GM23338 (cell line): Measurements from ENCODE around the gene PCSK4. TPM values are rescaled to one million over a fixed set of nuclear protein-coding genes. Genes with fewer than 3 reads are reported as not detected.

Experiments used
- CREB1 ChIP-seq: fragments of 250-450 bp; sonication (Bioruptor Pico); IDR thresholded peaks from 2 replicates; pipeline ENCODE4 v1.5.0; 2020; ENCODE audit warnings: low read depth, mild to moderate bottlenecking, moderate library complexity
- CTCF ChIP-seq, 2 experiments: fragments of 200-600 bp in 1 of 2; sonication (generic) in 1 of 2; conservative IDR thresholded peaks; 2 replicates each; pipeline versions ENCODE4 v1.5.1 to v1.6.1; 2016 to 2017; ENCODE audit warnings: antibody characterized with exemption in 2 of 2, low read depth in 2 of 2, mild to moderate bottlenecking in 2 of 2, moderate library complexity in 1 of 2
- ETS1 ChIP-seq: IDR thresholded peaks from 2 replicates; pipeline ENCODE4 v1.6.1; 2016; ENCODE audit warnings: antibody characterized with exemption
- EZH2 ChIP-seq: fragments of 200-600 bp; sonication (generic); IDR thresholded peaks from one replicate; pipeline ENCODE4 v1.8.0; 2017; ENCODE audit warnings: antibody characterized with exemption, mild to moderate bottlenecking, low read depth; ENCODE audit not compliant: unreplicated experiment
- JUNB ChIP-seq: IDR thresholded peaks from one replicate; pipeline ENCODE4 v1.6.1; 2016; ENCODE audit warnings: antibody characterized with exemption; ENCODE audit not compliant: unreplicated experiment
- STAT1 ChIP-seq: IDR thresholded peaks from one replicate; pipeline ENCODE4 v1.6.1; 2016; ENCODE audit warnings: antibody characterized with exemption; ENCODE audit not compliant: unreplicated experiment
- ZNF114 ChIP-seq: fragments of 250-450 bp; sonication (Bioruptor Pico); IDR thresholded peaks from 2 replicates; pipeline ENCODE4 v1.5.0; 2020; ENCODE audit warnings: mild to moderate bottlenecking, moderate library complexity
- ZNF462 ChIP-seq: fragments of 250-450 bp; sonication (Bioruptor Pico); IDR thresholded peaks from 2 replicates; pipeline ENCODE4 v1.5.0; 2020; ENCODE audit warnings: mild to moderate bottlenecking, moderate library complexity
- polyA plus RNA-seq: library from polyadenylated mRNA; unstranded; fragments of >200 nt; fragmentation: Nextera tagmentation; extraction: Ambion mirVana; gene quantifications from 2 replicates; pipeline ENCODE4 v1.2.1, GENCODE V29; 2016
- total RNA-seq: library from RNA; depleted of rRNA; stranded (reverse); fragments of >200 nt; shearing (Covaris generic); gene quantifications from 2 replicates; pipeline ENCODE4 v1.2.3, GENCODE V29; 2014

PCSK4 gene
- total and polyA plus RNA-seq, 2 experiments from 2014 or later: 3.8 to 15.1 TPM

DNA sequence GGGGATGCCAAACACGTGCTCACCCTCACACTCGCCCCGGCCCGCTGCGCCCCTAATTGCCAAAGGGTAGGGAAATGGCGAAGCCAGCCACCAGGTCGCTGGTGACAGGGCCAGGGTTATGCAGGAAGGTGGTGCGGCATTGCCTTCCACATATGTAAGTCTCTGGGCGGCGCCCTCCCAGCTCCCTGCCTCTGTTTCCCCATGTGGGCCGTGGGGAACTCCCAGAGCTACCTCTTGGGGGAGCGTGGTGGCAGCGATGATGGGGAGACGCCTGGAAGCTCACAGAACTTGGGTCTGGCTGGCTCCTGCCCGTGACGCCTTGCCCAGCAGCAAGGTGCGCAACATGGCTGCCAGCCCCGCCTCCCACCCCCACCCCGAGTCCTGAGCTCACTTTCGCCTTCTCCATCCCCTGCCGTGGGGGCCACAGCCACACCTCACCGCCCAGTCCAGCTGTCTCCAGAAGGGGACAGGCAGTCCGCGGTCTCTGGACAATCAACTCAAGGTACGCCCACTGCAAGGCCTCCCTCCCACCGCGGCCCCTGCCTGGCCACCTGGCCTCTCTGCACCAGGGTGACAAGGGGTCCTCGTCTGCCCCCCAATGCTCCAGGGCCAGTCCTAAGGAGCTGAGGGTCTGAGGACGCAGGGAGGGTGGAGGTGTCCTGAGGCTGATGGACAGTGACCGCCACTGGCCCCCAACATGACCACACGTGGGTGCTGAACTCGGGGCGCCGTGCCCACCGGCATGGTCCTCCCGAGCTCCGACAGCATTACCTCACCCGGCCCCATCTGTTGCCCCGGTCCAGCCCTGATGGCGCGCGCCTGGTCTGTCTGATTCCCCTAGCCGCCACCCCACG is 17.7 kb downstream of the PCSK4 start (continued):
- TF ChIP-seq ZNF462 (CRISPR knock-in tag): no peak
- TF ChIP-seq ZNF114 (CRISPR knock-in tag): no peak
- no peak for TF ChIP-seq EZH2
- TF ChIP-seq JUNB: no peak
- TF ChIP-seq ETS1: no peak
- TF ChIP-seq CTCF (conservative IDR thresholded peaks at IDR 0.05; ENCODE audit: low read depth in 2 of 2): no peak
- no peak for TF ChIP-seq STAT1
- no peak for TF ChIP-seq CREB1
